HEK293 (cell line): ENCODE measurements around the gene YIPF3.

Experiments
- GLIS1 ChIP-seq: fragments of 450-650 bp; formaldehyde crosslinking; IDR thresholded peaks from 2 replicates; pipeline ENCODE4 v1.5.1; 2016; ENCODE audit warnings: missing biosample characterization, missing genetic modification characterization
- KLF10 ChIP-seq: fragments of 450-650 bp; IDR thresholded peaks from 2 replicates; pipeline ENCODE4 v1.5.1; 2018; ENCODE audit warnings: missing biosample characterization, mild to moderate bottlenecking, missing genetic modification characterization
- KLF9 ChIP-seq: fragments of 450-650 bp; formaldehyde crosslinking; IDR thresholded peaks from 2 replicates; pipeline ENCODE4 v1.5.1; 2016; ENCODE audit warnings: missing biosample characterization, missing genetic modification characterization, low read depth
- WT1 ChIP-seq: fragments of 450-650 bp; formaldehyde crosslinking; IDR thresholded peaks from 2 replicates; pipeline ENCODE4 v1.5.1; 2016; ENCODE audit warnings: missing biosample characterization, missing genetic modification characterization
- ZBTB17 ChIP-seq: fragments of 450-650 bp; formaldehyde crosslinking; IDR thresholded peaks from 2 replicates; pipeline ENCODE4 v1.5.1; 2016; ENCODE audit warnings: missing biosample characterization, missing genetic modification characterization
- ZBTB6 ChIP-seq: fragments of 450-650 bp; formaldehyde crosslinking; IDR thresholded peaks from 2 replicates; pipeline ENCODE4 v1.5.1; 2017; ENCODE audit warnings: missing biosample characterization, missing genetic modification characterization
- ZBTB7A ChIP-seq: fragments of 450-650 bp; formaldehyde crosslinking; IDR thresholded peaks from 2 replicates; pipeline ENCODE4 v1.5.1; 2016; ENCODE audit warnings: low read depth, missing biosample characterization, missing genetic modification characterization
- ZFP41 ChIP-seq: fragments of 450-650 bp; formaldehyde crosslinking; IDR thresholded peaks from 2 replicates; pipeline ENCODE4 v1.5.1; 2016; ENCODE audit warnings: missing biosample characterization, missing genetic modification characterization, borderline replicate concordance
- ZNF114 ChIP-seq: fragments of 450-650 bp; formaldehyde crosslinking; IDR thresholded peaks from 2 replicates; pipeline ENCODE4 v1.5.0; 2017; ENCODE audit warnings: missing biosample characterization, missing genetic modification characterization
- ZNF121 ChIP-seq: fragments of 450-650 bp; formaldehyde crosslinking; IDR thresholded peaks from 2 replicates; pipeline ENCODE4 v1.5.1; 2016; ENCODE audit warnings: missing biosample characterization, missing genetic modification characterization
- ZNF132 ChIP-seq: fragments of 450-650 bp; formaldehyde crosslinking; IDR thresholded peaks from 2 replicates; pipeline ENCODE4 v1.5.1; 2017; ENCODE audit warnings: missing biosample characterization, missing genetic modification characterization, borderline replicate concordance
- ZNF239 ChIP-seq: fragments of 450-650 bp; formaldehyde crosslinking; IDR thresholded peaks from 2 replicates; pipeline ENCODE4 v1.5.1; 2016; ENCODE audit warnings: missing biosample characterization, missing genetic modification characterization
- ZNF280C ChIP-seq: fragments of 450-650 bp; formaldehyde crosslinking; IDR thresholded peaks from 2 replicates; pipeline ENCODE4 v1.5.1; 2016; ENCODE audit warnings: missing biosample characterization, missing genetic modification characterization
- ZNF311 ChIP-seq: fragments of 450-650 bp; formaldehyde crosslinking; IDR thresholded peaks from 2 replicates; pipeline ENCODE4 v1.5.1; 2017; ENCODE audit warnings: missing biosample characterization, missing genetic modification characterization, borderline replicate concordance
- ZNF335 ChIP-seq: fragments of 450-650 bp; formaldehyde crosslinking; conservative IDR thresholded peaks from 2 replicates; pipeline ENCODE4 v1.5.1; 2016; ENCODE audit warnings: missing biosample characterization, missing genetic modification characterization
- ZNF354C ChIP-seq: fragments of 450-650 bp; formaldehyde crosslinking; IDR thresholded peaks from 2 replicates; pipeline ENCODE4 v1.5.1; 2016; ENCODE audit warnings: missing biosample characterization, missing genetic modification characterization, low read depth, borderline replicate concordance
- ZNF514 ChIP-seq: fragments of 450-650 bp; formaldehyde crosslinking; IDR thresholded peaks from 2 replicates; pipeline ENCODE4 v1.5.1; 2016; ENCODE audit warnings: missing biosample characterization, missing genetic modification characterization
- ZNF555 ChIP-seq: fragments of 450-650 bp; formaldehyde crosslinking; conservative IDR thresholded peaks from 2 replicates; pipeline ENCODE4 v1.5.1; 2017; ENCODE audit warnings: missing biosample characterization, mild to moderate bottlenecking, missing genetic modification characterization, inconsistent platforms
- ZNF629 ChIP-seq: fragments of 450-650 bp; formaldehyde crosslinking; IDR thresholded peaks from 2 replicates; pipeline ENCODE4 v1.5.1; 2017; ENCODE audit warnings: missing biosample characterization, missing genetic modification characterization
- ZNF791 ChIP-seq: fragments of 450-650 bp; formaldehyde crosslinking; IDR thresholded peaks from 2 replicates; pipeline ENCODE4 v1.5.1; 2016; ENCODE audit warnings: missing biosample characterization, missing genetic modification characterization
- ZXDB ChIP-seq: fragments of 450-650 bp; formaldehyde crosslinking; IDR thresholded peaks from 2 replicates; pipeline ENCODE4 v1.5.1; 2016; ENCODE audit warnings: missing biosample characterization, missing genetic modification characterization
- TF ChIP-seq, protein P1 (sequence below): fragments of 450-650 bp; formaldehyde crosslinking; IDR thresholded peaks from 2 replicates; pipeline ENCODE4 v1.5.1; 2016; ENCODE audit warnings: missing biosample characterization, missing genetic modification characterization
- TF ChIP-seq, protein P2 (sequence below): fragments of 450-650 bp; formaldehyde crosslinking; IDR thresholded peaks from 2 replicates; pipeline ENCODE4 v1.5.1; 2017; ENCODE audit warnings: missing biosample characterization, missing genetic modification characterization
- TF ChIP-seq, protein P3 (sequence below): fragments of 450-650 bp; formaldehyde crosslinking; IDR thresholded peaks from 2 replicates; pipeline ENCODE4 v1.5.1; 2016; ENCODE audit warnings: missing biosample characterization, missing genetic modification characterization
- TF ChIP-seq, protein P4 (sequence below): fragments of 450-650 bp; formaldehyde crosslinking; IDR thresholded peaks from 2 replicates; pipeline ENCODE4 v1.5.1; 2017; ENCODE audit warnings: missing biosample characterization, missing genetic modification characterization
- TF ChIP-seq, protein P5 (sequence below): fragments of 450-650 bp; formaldehyde crosslinking; IDR thresholded peaks from 2 replicates; pipeline ENCODE4 v1.5.1; 2016; ENCODE audit warnings: missing biosample characterization, missing genetic modification characterization

YIPF3 gene

GRCh38 chr6:43509984-43510826 lies 6.5 kb downstream of the YIPF3 start, which contains the start of gene LRRC73 (continued):
- TF ChIP-seq ZNF132 (tag by site-specific recombination) = no peak
- TF ChIP-seq ZBTB7A (tag by site-specific recombination) = no peak; the same call in 1 of the 2 replicates
- no peak for TF ChIP-seq ZNF311
- no peak for TF ChIP-seq ZNF629 (tag by site-specific recombination)
- no peak for TF ChIP-seq ZNF280C (tag by site-specific recombination)
- no peak for TF ChIP-seq ZNF121 (tag by site-specific recombination)
- TF ChIP-seq ZNF791 (tag by site-specific recombination) = no peak
- TF ChIP-seq ZNF335 (tag by site-specific recombination) = 0 out of 2 replicates have a peak, but pooled peaks have one; percentile 8
- TF ChIP-seq ZFP41 (tag by site-specific recombination) = no peak
- no peak for TF ChIP-seq ZNF354C (tag by site-specific recombination)
- no peak for TF ChIP-seq ZXDB
- TF ChIP-seq ZNF555 (tag by site-specific recombination) = no peak
- peak; percentile 77 for TF ChIP-seq KLF9 (tag by site-specific recombination)
- no peak for TF ChIP-seq GLIS1
- TF ChIP-seq, protein P1, sequence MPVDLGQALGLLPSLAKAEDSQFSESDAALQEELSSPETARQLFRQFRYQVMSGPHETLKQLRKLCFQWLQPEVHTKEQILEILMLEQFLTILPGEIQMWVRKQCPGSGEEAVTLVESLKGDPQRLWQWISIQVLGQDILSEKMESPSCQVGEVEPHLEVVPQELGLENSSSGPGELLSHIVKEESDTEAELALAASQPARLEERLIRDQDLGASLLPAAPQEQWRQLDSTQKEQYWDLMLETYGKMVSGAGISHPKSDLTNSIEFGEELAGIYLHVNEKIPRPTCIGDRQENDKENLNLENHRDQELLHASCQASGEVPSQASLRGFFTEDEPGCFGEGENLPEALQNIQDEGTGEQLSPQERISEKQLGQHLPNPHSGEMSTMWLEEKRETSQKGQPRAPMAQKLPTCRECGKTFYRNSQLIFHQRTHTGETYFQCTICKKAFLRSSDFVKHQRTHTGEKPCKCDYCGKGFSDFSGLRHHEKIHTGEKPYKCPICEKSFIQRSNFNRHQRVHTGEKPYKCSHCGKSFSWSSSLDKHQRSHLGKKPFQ (tag by site-specific recombination) = no peak
- no peak for TF ChIP-seq ZNF239
- TF ChIP-seq ZNF514 (tag by site-specific recombination) = no peak
- TF ChIP-seq, protein P2, sequence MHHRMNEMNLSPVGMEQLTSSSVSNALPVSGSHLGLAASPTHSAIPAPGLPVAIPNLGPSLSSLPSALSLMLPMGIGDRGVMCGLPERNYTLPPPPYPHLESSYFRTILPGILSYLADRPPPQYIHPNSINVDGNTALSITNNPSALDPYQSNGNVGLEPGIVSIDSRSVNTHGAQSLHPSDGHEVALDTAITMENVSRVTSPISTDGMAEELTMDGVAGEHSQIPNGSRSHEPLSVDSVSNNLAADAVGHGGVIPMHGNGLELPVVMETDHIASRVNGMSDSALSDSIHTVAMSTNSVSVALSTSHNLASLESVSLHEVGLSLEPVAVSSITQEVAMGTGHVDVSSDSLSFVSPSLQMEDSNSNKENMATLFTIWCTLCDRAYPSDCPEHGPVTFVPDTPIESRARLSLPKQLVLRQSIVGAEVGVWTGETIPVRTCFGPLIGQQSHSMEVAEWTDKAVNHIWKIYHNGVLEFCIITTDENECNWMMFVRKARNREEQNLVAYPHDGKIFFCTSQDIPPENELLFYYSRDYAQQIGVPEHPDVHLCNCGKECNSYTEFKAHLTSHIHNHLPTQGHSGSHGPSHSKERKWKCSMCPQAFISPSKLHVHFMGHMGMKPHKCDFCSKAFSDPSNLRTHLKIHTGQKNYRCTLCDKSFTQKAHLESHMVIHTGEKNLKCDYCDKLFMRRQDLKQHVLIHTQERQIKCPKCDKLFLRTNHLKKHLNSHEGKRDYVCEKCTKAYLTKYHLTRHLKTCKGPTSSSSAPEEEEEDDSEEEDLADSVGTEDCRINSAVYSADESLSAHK (tag by site-specific recombination) = no peak
- no peak for TF ChIP-seq WT1 (tag by site-specific recombination)
- TF ChIP-seq, protein P3, sequence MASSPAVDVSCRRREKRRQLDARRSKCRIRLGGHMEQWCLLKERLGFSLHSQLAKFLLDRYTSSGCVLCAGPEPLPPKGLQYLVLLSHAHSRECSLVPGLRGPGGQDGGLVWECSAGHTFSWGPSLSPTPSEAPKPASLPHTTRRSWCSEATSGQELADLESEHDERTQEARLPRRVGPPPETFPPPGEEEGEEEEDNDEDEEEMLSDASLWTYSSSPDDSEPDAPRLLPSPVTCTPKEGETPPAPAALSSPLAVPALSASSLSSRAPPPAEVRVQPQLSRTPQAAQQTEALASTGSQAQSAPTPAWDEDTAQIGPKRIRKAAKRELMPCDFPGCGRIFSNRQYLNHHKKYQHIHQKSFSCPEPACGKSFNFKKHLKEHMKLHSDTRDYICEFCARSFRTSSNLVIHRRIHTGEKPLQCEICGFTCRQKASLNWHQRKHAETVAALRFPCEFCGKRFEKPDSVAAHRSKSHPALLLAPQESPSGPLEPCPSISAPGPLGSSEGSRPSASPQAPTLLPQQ (tag by site-specific recombination) = peak; percentile 30; the same call in 1 of the 2 replicates
- TF ChIP-seq, protein P4, sequence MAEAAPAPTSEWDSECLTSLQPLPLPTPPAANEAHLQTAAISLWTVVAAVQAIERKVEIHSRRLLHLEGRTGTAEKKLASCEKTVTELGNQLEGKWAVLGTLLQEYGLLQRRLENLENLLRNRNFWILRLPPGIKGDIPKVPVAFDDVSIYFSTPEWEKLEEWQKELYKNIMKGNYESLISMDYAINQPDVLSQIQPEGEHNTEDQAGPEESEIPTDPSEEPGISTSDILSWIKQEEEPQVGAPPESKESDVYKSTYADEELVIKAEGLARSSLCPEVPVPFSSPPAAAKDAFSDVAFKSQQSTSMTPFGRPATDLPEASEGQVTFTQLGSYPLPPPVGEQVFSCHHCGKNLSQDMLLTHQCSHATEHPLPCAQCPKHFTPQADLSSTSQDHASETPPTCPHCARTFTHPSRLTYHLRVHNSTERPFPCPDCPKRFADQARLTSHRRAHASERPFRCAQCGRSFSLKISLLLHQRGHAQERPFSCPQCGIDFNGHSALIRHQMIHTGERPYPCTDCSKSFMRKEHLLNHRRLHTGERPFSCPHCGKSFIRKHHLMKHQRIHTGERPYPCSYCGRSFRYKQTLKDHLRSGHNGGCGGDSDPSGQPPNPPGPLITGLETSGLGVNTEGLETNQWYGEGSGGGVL = peak; percentile 37; the same call in 1 of the 2 replicates
- peak; percentile 96 for TF ChIP-seq ZBTB6
- TF ChIP-seq ZBTB17 = peak; percentile 60
- TF ChIP-seq KLF10 (tag by site-specific recombination) = no peak
- TF ChIP-seq ZNF114 (tag by site-specific recombination) = no peak
- TF ChIP-seq, protein P5, sequence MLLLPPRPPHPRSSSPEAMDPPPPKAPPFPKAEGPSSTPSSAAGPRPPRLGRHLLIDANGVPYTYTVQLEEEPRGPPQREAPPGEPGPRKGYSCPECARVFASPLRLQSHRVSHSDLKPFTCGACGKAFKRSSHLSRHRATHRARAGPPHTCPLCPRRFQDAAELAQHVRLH (tag by site-specific recombination) = no peak
